Stimulated activated memory B cell treated with anti-CD40 and anti-IgM and Interleukin-4, amounts not matched to agents 10 μg/mL and 1 μg/mL and 100 μg/mL, for 72 hours (primary cell): ENCODE data around the gene RASSF5.
A peak's percentile ranks its signal among the peaks of the same experiment; 100 is the strongest.
"Not testable (repeated sequence)": the region's sequence is repeated elsewhere in the genome, so short reads cannot be mapped to it uniquely, and the experiment has no call there.

ENCODE experiments used
- ATAC-seq: fragments of 150-1000 bp; cut with Tn5 transposase; 2 replicates; pipeline ENCODE4 v1.10.0; 2021
- H3K27ac Mint-ChIP-seq: one replicate; pipeline ENCODE4 v1.8.0; 2022; ENCODE audit warnings: mild to moderate bottlenecking, mixed read lengths
- H3K27me3 Mint-ChIP-seq: one replicate; pipeline ENCODE4 v1.8.0; 2022; ENCODE audit warnings: mixed read lengths
- H3K36me3 Mint-ChIP-seq: one replicate; pipeline ENCODE4 v1.8.0; 2022; ENCODE audit warnings: mixed read lengths
- H3K4me1 Mint-ChIP-seq: one replicate; pipeline ENCODE4 v1.8.0; 2022; ENCODE audit warnings: mixed read lengths
- H3K4me3 Mint-ChIP-seq: one replicate; pipeline ENCODE4 v1.8.0; 2022; ENCODE audit warnings: mild to moderate bottlenecking, moderate library complexity, mixed read lengths
- H3K9me3 Mint-ChIP-seq: one replicate; pipeline ENCODE4 v1.8.0; 2022; ENCODE audit warnings: mixed read lengths

Gene RASSF5

GRCh38 chr1:206568779-206569352, 61.5 kb downstream of the RASSF5 start:
- H3K36me3 Mint-ChIP-seq = peaks cover 82% of the 10 kb centered on the region
- peaks cover 97% of the 10 kb centered on the region for H3K4me1 Mint-ChIP-seq

GRCh38 chr1:206569556-206569955, 62.2 kb downstream of the RASSF5 start:
- no peaks in the 10 kb centered on the region for H3K9me3 Mint-ChIP-seq
- ATAC-seq = peak; percentile 76
- peak overlapping the region; percentile 83 for H3K27ac Mint-ChIP-seq
- no peaks in the 10 kb centered on the region for H3K27me3 Mint-ChIP-seq
- H3K36me3 Mint-ChIP-seq = peaks cover 79% of the 10 kb centered on the region
- no peak overlapping the region for H3K4me3 Mint-ChIP-seq
- H3K4me1 Mint-ChIP-seq = peaks cover 97% of the 10 kb centered on the region

More at GRCh38 chr1:206568779-206569352, 61.5 kb downstream of the RASSF5 start:
- no peaks in the 10 kb centered on the region for H3K9me3 Mint-ChIP-seq
- H3K27ac Mint-ChIP-seq = peak overlapping the region; percentile 83
- no peaks in the 10 kb centered on the region for H3K27me3 Mint-ChIP-seq
- no peak for ATAC-seq
- H3K4me3 Mint-ChIP-seq = no peak overlapping the region

GRCh38 chr1:206570529-206570928, 63.2 kb downstream of the RASSF5 start:
- peaks cover 70% of the 10 kb centered on the region for H3K36me3 Mint-ChIP-seq
- no peak for ATAC-seq
- H3K4me3 Mint-ChIP-seq = no peak overlapping the region

GRCh38 chr1:206572835-206573234, 65.5 kb downstream of the RASSF5 start:
- ATAC-seq = no peak
- H3K4me1 Mint-ChIP-seq = peaks cover 97% of the 10 kb centered on the region
- H3K9me3 Mint-ChIP-seq = no peaks in the 10 kb centered on the region
- no peaks in the 10 kb centered on the region for H3K27me3 Mint-ChIP-seq
- no peak overlapping the region for H3K4me3 Mint-ChIP-seq
- peak overlapping the region; percentile 100 for H3K27ac Mint-ChIP-seq
- peaks cover 62% of the 10 kb centered on the region for H3K36me3 Mint-ChIP-seq

More at GRCh38 chr1:206570529-206570928, 63.2 kb downstream of the RASSF5 start:
- Mint-ChIP-seq H3K27ac (peak overlapping the region; percentile 83), H3K4me1 (peaks cover 97% of the 10 kb centered on the region), H3K9me3 (no peaks in the 10 kb centered on the region), H3K27me3 (no peaks in the 10 kb centered on the region)

- no peak for ATAC-seq
- Mint-ChIP-seq H3K36me3 (peaks cover 62% of the 10 kb centered on the region), H3K9me3 (no peaks in the 10 kb centered on the region), H3K27me3 (no peaks in the 10 kb centered on the region), H3K4me3 (no peak overlapping the region), H3K4me1 (peaks cover 97% of the 10 kb centered on the region), H3K27ac (peak overlapping the region; percentile 100)
Measured at GRCh38 chr1:206573319-206573718, 66.0 kb downstream of the RASSF5 start.

GRCh38 chr1:206573762-206574161, 66.4 kb downstream of the RASSF5 start:
- peak overlapping the region; percentile 100 for H3K27ac Mint-ChIP-seq
- H3K36me3 Mint-ChIP-seq = peaks cover 61% of the 10 kb centered on the region
- ATAC-seq = no peak
- H3K9me3 Mint-ChIP-seq = no peaks in the 10 kb centered on the region
- no peaks in the 10 kb centered on the region for H3K27me3 Mint-ChIP-seq
- peaks cover 97% of the 10 kb centered on the region for H3K4me1 Mint-ChIP-seq
- H3K4me3 Mint-ChIP-seq = no peak overlapping the region

- Mint-ChIP-seq H3K4me3 (peak overlapping the region; percentile 63), H3K4me1 (peaks cover 97% of the 10 kb centered on the region), H3K36me3 (peaks cover 58% of the 10 kb centered on the region), H3K9me3 (no peaks in the 10 kb centered on the region), H3K27me3 (no peaks in the 10 kb centered on the region), H3K27ac (peak overlapping the region; percentile 100)
- peak; percentile 53 for ATAC-seq
Measured at GRCh38 chr1:206575165-206575893, 68.0 kb downstream of the RASSF5 start.

- peaks cover 63% of the 10 kb centered on the region for H3K36me3 Mint-ChIP-seq
- peaks cover 99% of the 10 kb centered on the region for H3K4me1 Mint-ChIP-seq
- no peaks in the 10 kb centered on the region for H3K9me3 Mint-ChIP-seq
- H3K27ac Mint-ChIP-seq = peak overlapping the region; percentile 100
- H3K4me3 Mint-ChIP-seq = peak overlapping the region; percentile 63
- no peak for ATAC-seq
- no peaks in the 10 kb centered on the region for H3K27me3 Mint-ChIP-seq
Measured at GRCh38 chr1:206575894-206576737, 68.8 kb downstream of the RASSF5 start.

- H3K27ac Mint-ChIP-seq = peak overlapping the region; percentile 100
- no peak overlapping the region for H3K4me3 Mint-ChIP-seq
- ATAC-seq = no peak
- no peaks in the 10 kb centered on the region for H3K9me3 Mint-ChIP-seq
- no peaks in the 10 kb centered on the region for H3K27me3 Mint-ChIP-seq
- peaks cover 99% of the 10 kb centered on the region for H3K4me1 Mint-ChIP-seq
- peaks cover 56% of the 10 kb centered on the region for H3K36me3 Mint-ChIP-seq
Measured at GRCh38 chr1:206577626-206578025, 70.3 kb downstream of the RASSF5 start.

GRCh38 chr1:206578068-206578977, 71.0 kb downstream of the RASSF5 start:
- no peak for ATAC-seq
- Mint-ChIP-seq H3K4me3 (peak overlapping the region; percentile 49), H3K36me3 (peaks cover 54% of the 10 kb centered on the region), H3K27ac (peak overlapping the region; percentile 100), H3K27me3 (no peaks in the 10 kb centered on the region), H3K4me1 (peaks cover 99% of the 10 kb centered on the region), H3K9me3 (no peaks in the 10 kb centered on the region)

- H3K4me3 Mint-ChIP-seq = no peak overlapping the region
- peaks cover 98% of the 10 kb centered on the region for H3K4me1 Mint-ChIP-seq
- H3K27ac Mint-ChIP-seq = peak overlapping the region; percentile 100
- H3K9me3 Mint-ChIP-seq = no peaks in the 10 kb centered on the region
- no peak for ATAC-seq
- peaks cover 55% of the 10 kb centered on the region for H3K36me3 Mint-ChIP-seq
- H3K27me3 Mint-ChIP-seq = no peaks in the 10 kb centered on the region
Measured at GRCh38 chr1:206578978-206579374, 71.6 kb downstream of the RASSF5 start.

GRCh38 chr1:206579747-206580437, 72.6 kb downstream of the RASSF5 start:
- H3K4me1 Mint-ChIP-seq = peaks cover 90% of the 10 kb centered on the region
- H3K27ac Mint-ChIP-seq = peak overlapping the region; percentile 100
- peaks cover 52% of the 10 kb centered on the region for H3K36me3 Mint-ChIP-seq
- H3K4me3 Mint-ChIP-seq = peak overlapping the region; percentile 70
- no peaks in the 10 kb centered on the region for H3K9me3 Mint-ChIP-seq
- ATAC-seq = peak; percentile 95
- H3K27me3 Mint-ChIP-seq = no peaks in the 10 kb centered on the region

GRCh38 chr1:206580438-206581113, 73.2 kb downstream of the RASSF5 start:
- Mint-ChIP-seq H3K27ac (peak overlapping the region; percentile 100), H3K4me1 (peaks cover 88% of the 10 kb centered on the region), H3K27me3 (no peaks in the 10 kb centered on the region), H3K4me3 (peak overlapping the region; percentile 70), H3K9me3 (no peaks in the 10 kb centered on the region), H3K36me3 (peaks cover 58% of the 10 kb centered on the region)
- no peak for ATAC-seq

- Mint-ChIP-seq H3K36me3 (peaks cover 59% of the 10 kb centered on the region), H3K4me3 (peak overlapping the region; percentile 70), H3K4me1 (peaks cover 82% of the 10 kb centered on the region), H3K27ac (peak overlapping the region; percentile 100)
- H3K27me3 Mint-ChIP-seq, H3K9me3 Mint-ChIP-seq, ATAC-seq: not testable (repeated sequence)
Measured at GRCh38 chr1:206581114-206581497, 73.8 kb downstream of the RASSF5 start.
